Left renal cortex interstitium (tissue), 4 donors: ENCODE measurements around the gene PACRG. TPM values are rescaled to one million over a fixed set of nuclear protein-coding genes. Genes with fewer than 3 reads are reported as not detected.
"Not testable (repeated sequence)": the region's sequence is repeated elsewhere in the genome, so short reads cannot be mapped to it uniquely, and the experiment has no call there.

ENCODE experiments used
- DNase-seq, 4 donors: peaks; one replicate each; pipeline ENCODE4 v3.0.0-alpha.2; 2013; ENCODE audit warnings: low read depth in 4 of 4, low spot score in 2 of 4, missing footprints in 1 of 4
- polyA plus RNA-seq, 4 donors: library from polyadenylated mRNA; unstranded; fragments of 120-200 nt; gene quantifications; one replicate each; pipeline ENCODE4 v1.2.1, GENCODE V29; 2013; ENCODE audit not compliant: insufficient read length in 4 of 4

The PACRG gene
- polyA plus RNA-seq, 4 donors = 13.7 to 20.1 (median 15.1) TPM

DNA sequence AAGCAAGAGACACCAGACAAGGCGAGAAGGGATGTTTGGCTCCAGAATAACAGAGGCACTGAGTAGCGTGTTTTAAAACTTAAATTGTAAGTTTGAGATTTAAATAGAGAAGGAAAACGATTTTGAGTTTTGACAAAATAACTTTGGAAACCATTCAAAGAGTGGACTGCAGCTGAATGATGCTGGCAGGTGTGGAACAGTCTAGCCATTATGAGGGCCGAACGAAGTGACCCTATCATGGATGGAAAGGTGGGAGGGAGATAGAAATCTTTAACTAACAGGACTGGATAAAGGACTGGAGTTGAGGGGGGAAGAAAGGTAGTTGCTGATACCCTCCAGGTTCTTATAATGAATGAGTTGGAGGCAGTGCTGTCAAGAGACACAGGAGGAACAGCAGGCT, 248.4 kb downstream of the PACRG start:
- DNase-seq = no peak

- DNase-seq = not testable (repeated sequence)
Measured at GRCh38 chr6:162983234-162983633, 255.5 kb downstream of the PACRG start.

- no peak for DNase-seq
Measured at GRCh38 chr6:162998777-162999176, 271.0 kb downstream of the PACRG start.

DNA sequence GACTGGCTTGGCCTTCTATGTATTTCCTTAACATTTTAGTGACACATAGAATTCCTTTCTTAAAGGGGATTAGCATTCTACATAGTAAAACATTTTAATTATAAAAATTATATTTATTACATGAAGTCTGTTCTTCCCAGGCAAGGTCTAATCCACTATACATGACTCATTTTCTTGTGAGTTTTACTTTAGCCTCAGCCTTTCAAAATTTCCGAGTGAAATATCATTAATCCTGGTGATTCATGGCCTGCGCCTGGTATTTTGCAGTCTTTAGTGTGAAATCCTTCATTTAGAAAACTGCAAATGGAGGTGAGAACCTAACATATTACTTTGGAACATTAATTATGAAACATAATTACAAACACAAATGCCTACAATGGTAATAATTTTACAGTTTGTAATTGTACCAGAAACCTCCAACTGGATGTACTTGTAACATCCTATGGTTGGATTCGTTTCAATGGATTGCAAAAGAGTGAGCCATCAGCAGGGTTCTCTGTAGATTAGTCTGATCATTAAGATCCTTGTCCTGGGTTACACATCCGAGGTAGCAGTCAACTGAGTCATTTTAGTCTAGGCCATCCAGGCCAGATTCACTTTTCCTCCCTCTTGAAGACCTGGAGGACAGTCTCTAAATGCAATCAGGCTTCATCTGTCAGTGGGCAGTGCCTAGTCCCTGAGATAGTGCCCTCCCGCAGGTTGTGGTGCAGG, 272.0 kb downstream of the PACRG start:
- DNase-seq = no peak

DNA sequence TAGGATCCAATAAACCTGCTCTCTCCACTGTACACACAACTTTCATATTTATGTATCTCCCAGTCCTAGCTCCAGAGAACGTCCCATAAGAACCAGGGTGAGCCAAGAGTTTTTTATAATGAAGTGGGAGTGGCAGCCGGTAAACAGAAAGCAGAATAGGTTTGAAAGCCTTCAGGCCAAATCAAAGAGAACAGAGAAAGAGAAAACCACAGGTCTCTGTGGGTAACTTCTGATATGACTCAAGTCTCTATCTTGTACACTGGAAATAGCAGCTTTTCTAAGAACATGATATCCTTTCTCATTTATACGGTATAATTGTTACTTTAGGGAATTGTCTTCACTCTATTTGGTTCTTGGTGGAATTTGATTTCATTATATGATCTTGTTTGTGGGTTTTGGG, 273.6 kb downstream of the PACRG start:
- no peak for DNase-seq

- no peak for DNase-seq
Measured at GRCh38 chr6:163008186-163008585, 280.4 kb downstream of the PACRG start.

- DNase-seq = no peak
Measured at GRCh38 chr6:163008626-163009025, 280.9 kb downstream of the PACRG start.

- DNase-seq = no peak
Measured at GRCh38 chr6:163010145-163010544, 282.4 kb downstream of the PACRG start.

GRCh38 chr6:163014736-163015135, 287.0 kb downstream of the PACRG start:
- DNase-seq = no peak

- no peak for DNase-seq
Measured at GRCh38 chr6:163017801-163018200, 290.0 kb downstream of the PACRG start.

- no peak for DNase-seq
Measured at GRCh38 chr6:163019926-163020325, 292.2 kb downstream of the PACRG start.

GRCh38 chr6:163021054-163021453, 293.3 kb downstream of the PACRG start:
- DNase-seq = no peak

GRCh38 chr6:163023700-163024099, 295.9 kb downstream of the PACRG start:
- no peak for DNase-seq

- DNase-seq = no peak
Measured at GRCh38 chr6:163026893-163027292, 299.1 kb downstream of the PACRG start.

- no peak for DNase-seq
Measured at GRCh38 chr6:163030980-163031379, 303.2 kb downstream of the PACRG start.

DNA sequence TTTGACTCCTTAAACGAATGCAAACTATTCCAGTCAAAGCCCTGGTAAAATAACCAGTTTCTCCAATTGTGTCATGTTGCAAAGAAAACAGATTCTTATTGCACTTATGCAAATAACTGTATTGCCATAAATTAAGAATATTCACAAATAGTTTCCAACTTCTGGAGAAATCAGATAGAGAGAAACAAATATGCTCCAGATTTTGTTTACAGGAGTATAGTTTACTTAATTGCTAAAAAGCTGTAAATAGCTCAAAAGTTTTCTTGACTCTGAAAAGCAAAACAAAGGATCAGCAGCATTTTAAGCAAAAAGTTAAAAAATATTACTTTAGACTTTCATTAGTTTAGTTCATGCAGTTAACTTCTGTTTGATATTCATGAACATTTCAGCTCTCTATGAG, 304.2 kb downstream of the PACRG start:
- no peak for DNase-seq

DNA sequence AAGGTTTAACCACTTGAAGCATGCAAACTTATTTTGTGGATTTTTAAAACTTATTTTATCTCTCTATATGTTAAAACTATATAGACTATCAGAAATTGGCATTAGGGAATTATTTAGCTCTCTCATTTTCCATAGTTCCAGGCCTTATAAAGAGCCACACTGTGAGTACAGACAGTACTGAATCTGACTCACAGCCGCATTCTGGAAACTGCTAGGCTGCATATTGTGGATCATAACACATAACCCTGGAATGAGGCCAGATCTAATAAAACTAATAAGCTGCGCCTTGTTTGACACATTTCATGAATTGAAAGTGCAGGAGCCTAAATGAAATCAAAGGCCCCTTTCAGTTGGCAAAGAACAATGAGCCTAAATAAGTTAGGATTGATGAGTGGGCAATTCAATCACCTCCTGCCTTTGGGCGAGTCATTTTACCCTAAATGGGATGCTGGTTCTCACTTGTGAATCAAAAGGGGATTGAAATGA, 308.4 kb downstream of the PACRG start:
- DNase-seq = no peak

- no peak for DNase-seq
Measured at GRCh38 chr6:163038317-163038716, 310.5 kb downstream of the PACRG start.

- DNase-seq = no peak
Measured at GRCh38 chr6:163048345-163048744, 320.6 kb downstream of the PACRG start.

DNA sequence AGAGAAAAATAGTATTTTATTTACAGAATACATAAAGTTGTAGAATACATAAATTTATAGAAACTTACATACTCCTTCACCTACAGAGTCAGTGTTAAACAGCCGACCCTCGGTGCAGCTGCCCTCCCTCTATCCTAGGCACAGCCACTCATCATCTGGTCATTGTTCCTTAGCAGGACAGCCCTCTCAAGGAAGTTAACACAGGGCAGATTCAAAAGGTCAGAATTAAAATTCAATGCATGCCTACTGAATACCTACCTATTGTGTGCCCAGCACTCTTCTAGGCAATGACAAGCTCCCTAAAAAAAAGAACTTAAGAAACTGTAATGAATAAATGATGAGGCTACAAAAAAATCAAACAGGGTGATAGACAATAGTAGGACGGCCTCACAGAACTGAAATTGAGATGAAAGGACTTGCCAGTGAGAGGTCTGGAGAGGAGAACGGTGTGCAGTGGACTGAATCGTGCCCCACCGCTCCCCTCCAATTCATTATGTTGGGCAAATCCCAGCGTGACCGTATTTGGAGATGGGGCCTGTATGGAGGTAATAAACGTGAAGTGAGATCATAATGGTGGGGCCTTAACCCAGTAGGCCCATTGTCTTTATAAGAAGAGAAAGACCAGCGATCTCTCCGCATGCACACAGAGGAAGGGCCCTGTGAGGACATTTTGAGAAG, 326.0 kb downstream of the PACRG start:
- DNase-seq = no peak

DNA sequence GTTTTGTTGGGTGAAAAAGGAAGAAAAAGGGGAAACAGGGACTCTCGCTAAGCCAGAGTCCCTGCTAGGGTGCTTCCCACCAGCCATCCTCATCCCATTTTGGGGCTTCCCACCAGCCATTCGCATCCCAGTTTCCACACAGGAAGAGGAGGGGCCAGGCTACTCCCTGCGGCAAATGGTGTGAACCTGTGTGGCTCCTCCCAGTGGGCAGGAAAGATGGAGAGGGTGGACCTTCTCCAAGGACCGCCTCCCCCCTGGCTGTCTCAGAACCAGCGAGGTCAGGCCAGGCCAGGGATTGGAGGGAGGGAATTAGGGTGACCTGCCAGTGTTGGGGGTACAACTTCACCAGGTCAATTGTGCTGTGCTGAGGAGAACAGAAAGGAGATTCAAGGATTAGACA, 326.9 kb downstream of the PACRG start:
- DNase-seq = no peak

DNA sequence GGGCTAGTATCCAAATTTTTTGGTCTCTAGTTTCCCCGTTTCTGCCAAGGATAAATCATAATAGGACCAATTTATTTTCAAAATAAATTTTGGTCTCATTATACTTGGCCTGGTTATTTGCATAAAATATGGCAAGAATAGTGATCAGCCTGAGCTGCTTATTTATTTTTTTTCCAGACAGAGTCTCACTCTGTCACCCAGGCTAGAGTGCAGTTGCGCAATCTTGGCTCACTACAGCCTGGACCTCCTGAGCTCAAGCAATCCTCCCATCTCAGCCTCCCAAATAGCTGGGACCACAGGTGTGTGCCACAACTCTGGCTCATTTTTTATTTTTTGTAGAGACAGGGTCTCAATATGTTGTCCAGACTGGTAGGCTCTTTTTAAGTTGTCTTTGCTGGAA, 329.5 kb downstream of the PACRG start:
- no peak for DNase-seq
